ENCODE results near the gene CD40. TPM values are rescaled to one million over a fixed set of nuclear protein-coding genes. Genes with fewer than 3 reads are reported as not detected.

Gene CD40
- total and polyA plus RNA-seq, 2 of the 4 experiments (the other 2 are of a cell fraction) = 0.36 to 0.92 TPM

GRCh38 chr20:46176739-46177378 is 58.7 kb downstream of the CD40 start:
- no peaks in the 10 kb centered on the region for H3K9me3 ChIP-seq (ENCODE audit: control insufficient read depth, insufficient read depth, low read length)
- no TSS peak for BruUV-seq (replicated peaks)
- H2BK15ac ChIP-seq (ENCODE audit: low read depth, low read length) = no peak overlapping the region
- TF ChIP-seq CEBPB (IDR thresholded peaks at IDR 0.05; ENCODE audit: low read depth, low read length) (no peak), SMC3 (IDR thresholded peaks at IDR 0.05; ENCODE audit: low read depth, low read length) (no peak), ELK1 (IDR thresholded peaks at IDR 0.05; ENCODE audit: borderline replicate concordance, low read depth, low read length) (no peak), RCOR1 (IDR thresholded peaks at IDR 0.05; ENCODE audit: insufficient replicate concordance, low read length) (no peak), MAZ (IDR thresholded peaks at IDR 0.05; ENCODE audit: borderline replicate concordance, low read depth, low read length) (no peak), RFX5 (IDR thresholded peaks at IDR 0.05; ENCODE audit: low read depth, low read length) (no peak), BHLHE40 (IDR thresholded peaks at IDR 0.05; ENCODE audit: low read depth, low read length) (no peak), MAFK (IDR thresholded peaks at IDR 0.05; ENCODE audit: low read depth, low read length) (no peak), NFE2L2 (IDR thresholded peaks at IDR 0.05; ENCODE audit: low read depth, low read length) (no peak), FOS (IDR thresholded peaks at IDR 0.05; ENCODE audit: low read depth, low read length) (no peak), MXI1 (IDR thresholded peaks at IDR 0.05; ENCODE audit: borderline replicate concordance, low read depth, low read length) (no peak), RAD21 (IDR thresholded peaks at IDR 0.05; ENCODE audit: low read length) (no peak), CTCF (conservative IDR thresholded peaks at IDR 0.05; ENCODE audit: low read depth, low read length) (no peak), USF2 (IDR thresholded peaks at IDR 0.05; ENCODE audit: low read depth, low read length) (no peak), CHD1 (IDR thresholded peaks at IDR 0.05; ENCODE audit: low read depth, low read length) (no peak), POLR2A (IDR thresholded peaks at IDR 0.05; ENCODE audit: low read depth, low read length) (no peak)
- ATAC-seq (ENCODE audit: low read depth) (no peak), DNase-seq (no peak)
- no peak overlapping the region for H2BK5ac ChIP-seq (ENCODE audit: low read depth, low read length, poor library complexity, severe bottlenecking)
- no peak overlapping the region for H3K4me2 ChIP-seq (ENCODE audit: low read depth, low read length)
- H3K27ac ChIP-seq (ENCODE audit: insufficient read depth, low read length) = no peak overlapping the region
- H3K4me3 ChIP-seq (ENCODE audit: insufficient read depth, low read depth, low read length) = no peak overlapping the region
- no peak overlapping the region for H2AFZ ChIP-seq (replicated peaks; ENCODE audit: low read length, poor library complexity)
- CTCF ChIA-PET = no interaction called here
- no peaks in the 10 kb centered on the region for H3K36me3 ChIP-seq (ENCODE audit: control insufficient read depth, insufficient read depth, low read length)
- no peak overlapping the region for H2AK5ac ChIP-seq (ENCODE audit: low read depth, low read length)
- H4K91ac ChIP-seq (ENCODE audit: insufficient read depth, low read depth, low read length) = no peak overlapping the region
- no peaks in the 10 kb centered on the region for H3K9me1 ChIP-seq (ENCODE audit: insufficient read depth, low read length)
- WGBS, 2 experiments (ENCODE audit: extremely low coverage in 2 of 2, insufficient read length in 1 of 2) = 37% methylated on average over 2 of the region's 13 CpGs; no CpG with 5 or more reads in 1 of the 2 experiments
- H4K5ac ChIP-seq (ENCODE audit: low read depth, low read length) = no peak overlapping the region
- intact Hi-C loops (cut with micrococcal nuclease) (no loop called here), dilution Hi-C loops (cut with HindIII; ENCODE audit: low sequenced_read_pairs, unreplicated experiment) (no loop called here), in situ Hi-C loops (cut with MboI; ENCODE audit: low sequenced_read_pairs) (no loop called here)
- POLR2A ChIA-PET (ENCODE audit: unreplicated experiment) = no interaction called here
- H3K4ac ChIP-seq (ENCODE audit: low read depth, low read length) = no peak overlapping the region
- H4K8ac ChIP-seq (ENCODE audit: low read depth in 2 of 2, low read length in 2 of 2) = no peak overlapping the region
- H3K4me1 ChIP-seq (ENCODE audit: control insufficient read depth, insufficient read depth, low read length) = no peaks in the 10 kb centered on the region
- no peak overlapping the region for H3K56ac ChIP-seq (ENCODE audit: extremely low read depth, insufficient read depth, low read length)
- no peak overlapping the region for H2BK20ac ChIP-seq (ENCODE audit: low read depth, low read length)
- no peaks in the 10 kb centered on the region for H4K20me1 ChIP-seq (ENCODE audit: insufficient read depth, low read length)
- H3K18ac ChIP-seq (ENCODE audit: low read depth, low read length) = no peak overlapping the region
- no peak overlapping the region for H3K14ac ChIP-seq (replicated peaks; ENCODE audit: low read depth, low read length)
- H2AK9ac ChIP-seq (replicated peaks; ENCODE audit: low read depth, low read length, poor library complexity) = no peak overlapping the region
- no peak overlapping the region for H2BK120ac ChIP-seq (ENCODE audit: low read depth, low read length)
- H3K79me1 ChIP-seq (ENCODE audit: low read depth in 1 of 2, low read length in 2 of 2) = no peaks in the 10 kb centered on the region
- H3K27me3 ChIP-seq (ENCODE audit: control insufficient read depth, insufficient read depth, low read length) = peaks cover 44% of the 10 kb centered on the region
- no peak overlapping the region for H3K9ac ChIP-seq (ENCODE audit: low read depth, low read length)
- H3K23ac ChIP-seq (ENCODE audit: low read depth, low read length) = no peak overlapping the region

Data from IMR-90 (cell line).